ENCODE data around the gene HOXA6. TPM values are rescaled to one million over a fixed set of nuclear protein-coding genes. Genes with fewer than 3 reads are reported as not detected.

Gene HOXA6
- total RNA-seq, 2 experiments from 2014 or later = not detected

GRCh38 chr7:27166531-27167505 lies 19.2 kb upstream of the HOXA6 start:
- Mint-ChIP-seq H3K27me3 (peaks cover 84% of the 10 kb centered on the region), H3K9me3 (no peaks in the 10 kb centered on the region), H3K27ac (peak overlapping the region; percentile 67), H3K4me1 (peaks cover 10% of the 10 kb centered on the region), H3K36me3 (ENCODE audit: low read depth) (no peaks in the 10 kb centered on the region), H3K4me3 (no peak overlapping the region)
- no peak for DNase-seq
- POLR2A ChIA-PET = interaction anchor here (1.0 kb wide), 1 partner anchor 14 kb away, joined by 3 read pairs; no protein-coding TSS in a partner anchor
- CTCF ChIA-PET = interaction anchor here (1.0 to 1.5 kb wide), 2 partner anchors 17 to 1312 kb away, joined by 3 read pairs; no protein-coding TSS in a partner anchor

GRCh38 chr7:27165996-27166530 lies 18.5 kb upstream of the HOXA6 start:
- H3K4me3 Mint-ChIP-seq = no peak overlapping the region
- peak overlapping the region; percentile 65 for H3K27ac Mint-ChIP-seq
- peaks cover 81% of the 10 kb centered on the region for H3K27me3 Mint-ChIP-seq
- ChIA-PET CTCF (interaction anchor here (1.0 to 1.5 kb wide), 2 partner anchors 16 to 1312 kb away, joined by 3 read pairs; no protein-coding TSS in a partner anchor), POLR2A (interaction anchor here (1.0 kb wide), 1 partner anchor 13 kb away, joined by 3 read pairs; no protein-coding TSS in a partner anchor)
- peaks cover 11% of the 10 kb centered on the region for H3K4me1 Mint-ChIP-seq
- H3K9me3 Mint-ChIP-seq = no peaks in the 10 kb centered on the region
- H3K36me3 Mint-ChIP-seq (ENCODE audit: low read depth) = no peaks in the 10 kb centered on the region
- no peak for DNase-seq

GRCh38 chr7:27165089-27165995 lies 17.8 kb upstream of the HOXA6 start, which contains the start of gene HOXA9:
Gene HOXA9 (minus strand): TSS chr7:27165537. CDS start chr7:27165457, 80 bp downstream.
- no peak for DNase-seq
- Mint-ChIP-seq H3K9me3 (no peaks in the 10 kb centered on the region), H3K4me3 (peak within 1 kb of the TSS; percentile 30), H3K27ac (peak within 1 kb of the TSS; percentile 65), H3K4me1 (peaks cover 12% of the 10 kb centered on the region), H3K27me3 (peaks cover 79% of the 10 kb centered on the region), H3K36me3 (ENCODE audit: low read depth) (no peaks in the 10 kb centered on the region)
- POLR2A ChIA-PET = no interaction called here
- CTCF ChIA-PET = interaction anchor here (1.5 kb wide), 1 partner anchor 1311 kb away, joined by 3 read pairs; no protein-coding TSS in a partner anchor

- CTCF ChIA-PET = no interaction called here
- Mint-ChIP-seq H3K9me3 (no peaks in the 10 kb centered on the region), H3K4me1 (peaks cover 19% of the 10 kb centered on the region), H3K27me3 (peaks cover 82% of the 10 kb centered on the region), H3K4me3 (peak overlapping the region; percentile 24), H3K36me3 (ENCODE audit: low read depth) (no peaks in the 10 kb centered on the region), H3K27ac (no peak overlapping the region)
- DNase-seq = no peak
- POLR2A ChIA-PET = no interaction called here
Measured at GRCh38 chr7:27164367-27165088, 17.0 kb upstream of the HOXA6 start.

- Mint-ChIP-seq H3K4me1 (peaks cover 19% of the 10 kb centered on the region), H3K27me3 (peaks cover 85% of the 10 kb centered on the region), H3K36me3 (ENCODE audit: low read depth) (no peaks in the 10 kb centered on the region), H3K27ac (no peak overlapping the region), H3K4me3 (no peak overlapping the region), H3K9me3 (no peaks in the 10 kb centered on the region)
- ChIA-PET POLR2A (no interaction called here), CTCF (no interaction called here)
- no peak for DNase-seq
Measured at GRCh38 chr7:27164045-27164366, 16.4 kb upstream of the HOXA6 start.

GRCh38 chr7:27163288-27164044 lies 15.9 kb upstream of the HOXA6 start:
- POLR2A ChIA-PET = interaction anchor here (1.2 kb wide), 1 partner anchor 31 kb away, joined by 3 read pairs; no protein-coding TSS in a partner anchor
- Mint-ChIP-seq H3K36me3 (ENCODE audit: low read depth) (no peaks in the 10 kb centered on the region), H3K27me3 (peaks cover 85% of the 10 kb centered on the region), H3K4me3 (no peak overlapping the region), H3K9me3 (no peaks in the 10 kb centered on the region), H3K27ac (no peak overlapping the region), H3K4me1 (peaks cover 18% of the 10 kb centered on the region)
- no peak for DNase-seq
- CTCF ChIA-PET = interaction anchor here (0.6 to 1.6 kb wide), 5 partner anchors 13 to 311 kb away, joined by 3 to 7 read pairs (median 5); no protein-coding TSS in a partner anchor

GRCh38 chr7:27162561-27163287 lies 15.2 kb upstream of the HOXA6 start:
- no peak overlapping the region for H3K27ac Mint-ChIP-seq
- H3K4me3 Mint-ChIP-seq = no peak overlapping the region
- DNase-seq = no peak
- CTCF ChIA-PET = interaction anchor here (0.6 to 2.4 kb wide), 8 partner anchors 10 to 310 kb away, joined by 3 to 8 read pairs (median 4); no protein-coding TSS in a partner anchor
- POLR2A ChIA-PET = interaction anchor here (1.2 kb wide), 1 partner anchor 32 kb away, joined by 3 read pairs; no protein-coding TSS in a partner anchor
- H3K36me3 Mint-ChIP-seq (ENCODE audit: low read depth) = no peaks in the 10 kb centered on the region
- H3K27me3 Mint-ChIP-seq = peaks cover 85% of the 10 kb centered on the region
- no peaks in the 10 kb centered on the region for H3K9me3 Mint-ChIP-seq
- peaks cover 20% of the 10 kb centered on the region for H3K4me1 Mint-ChIP-seq

- POLR2A ChIA-PET = interaction anchor here (1.2 to 1.9 kb wide), 2 partner anchors 11 to 33 kb away, joined by 3 to 7 read pairs; no protein-coding TSS in a partner anchor
- CTCF ChIA-PET = interaction anchor here (0.9 to 2.4 kb wide), 8 partner anchors 11 to 85 kb away, joined by 3 to 16 read pairs (median 5); no protein-coding TSS in a partner anchor
- H3K9me3 Mint-ChIP-seq = no peaks in the 10 kb centered on the region
- peaks cover 19% of the 10 kb centered on the region for H3K4me1 Mint-ChIP-seq
- no peak overlapping the region for H3K27ac Mint-ChIP-seq
- peaks cover 85% of the 10 kb centered on the region for H3K27me3 Mint-ChIP-seq
- no peak overlapping the region for H3K4me3 Mint-ChIP-seq
- no peak for DNase-seq
- H3K36me3 Mint-ChIP-seq (ENCODE audit: low read depth) = no peaks in the 10 kb centered on the region
Measured at GRCh38 chr7:27161721-27162560, 14.4 kb upstream of the HOXA6 start.

GRCh38 chr7:27161214-27161720 lies 13.7 kb upstream of the HOXA6 start:
- POLR2A ChIA-PET = interaction anchor here (0.9 to 1.9 kb wide), 3 partner anchors 11 to 482 kb away, joined by 3 to 7 read pairs (median 3); no protein-coding TSS in a partner anchor
- Mint-ChIP-seq H3K27me3 (peaks cover 84% of the 10 kb centered on the region), H3K36me3 (ENCODE audit: low read depth) (no peaks in the 10 kb centered on the region), H3K4me3 (peak overlapping the region; percentile 53), H3K4me1 (peaks cover 19% of the 10 kb centered on the region), H3K9me3 (no peaks in the 10 kb centered on the region), H3K27ac (no peak overlapping the region)
- no peak for DNase-seq
- CTCF ChIA-PET = interaction anchor here (0.6 to 2.4 kb wide), 25 partner anchors 9 to 1299 kb away, joined by 3 to 16 read pairs (median 6); partner anchors contain the start of gene HOXA3

Data from activated CD4-positive, alpha-beta memory T cell treated with anti-CD3 and anti-CD28 coated beads, Interleukin-2, amount 10 ng/mL, durations not matched to agents 7 days and 5 days (primary cell).